ENCODE measurements around the gene CLEC2B.
"Not testable (repeated sequence)": the region's sequence is repeated elsewhere in the genome, so short reads cannot be mapped to it uniquely, and the experiment has no call there.

The CLEC2B gene

GRCh38 chr12:9895215-9895971 is 26.2 kb upstream of the CLEC2B start:
- Histone ChIP-seq H3K36me3 (ENCODE audit: control insufficient read depth, insufficient read depth, low read length) (no peaks in the 10 kb centered on the region), H3K27me3 (ENCODE audit: control insufficient read depth, insufficient read depth, low read length) (no peaks in the 10 kb centered on the region), H3K9me3 (ENCODE audit: control insufficient read depth, insufficient read depth, low read length) (no peaks in the 10 kb centered on the region), H3K9ac (ENCODE audit: low read depth, low read length) (no peak overlapping the region), H3K4me3 (ENCODE audit: low read depth, low read length) (no peak overlapping the region), H3K4me1 (ENCODE audit: control insufficient read depth, insufficient read depth, low read length) (no peaks in the 10 kb centered on the region)

DNA sequence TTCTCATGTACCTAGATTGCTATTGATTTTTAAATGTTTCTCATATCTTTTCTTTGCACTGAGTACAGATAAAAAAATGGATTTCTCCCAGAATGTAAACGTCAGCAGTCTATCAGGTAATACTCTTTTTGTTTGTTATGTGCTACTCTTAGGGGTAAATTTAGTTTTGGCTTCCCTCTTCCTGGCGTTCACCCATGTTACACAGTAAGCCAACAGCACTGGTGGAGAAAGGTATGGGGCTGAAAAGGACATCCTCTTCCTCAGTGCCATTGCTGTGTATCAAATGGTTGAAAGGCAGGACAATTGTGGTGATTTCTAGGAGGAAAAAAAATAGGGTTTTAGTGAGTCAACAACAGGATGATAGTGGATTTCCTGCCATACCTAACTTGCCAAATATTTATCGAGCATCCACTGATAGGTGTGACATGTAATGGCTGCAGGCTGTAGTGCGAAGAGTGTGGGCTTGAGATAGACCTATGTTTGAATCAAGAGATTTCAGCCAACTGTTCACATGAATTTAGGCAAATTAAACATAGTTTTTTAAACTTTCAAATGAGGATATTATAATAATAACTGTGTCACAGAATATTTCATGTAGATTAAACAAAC is 19.6 kb upstream of the CLEC2B start:
- H3K9me3 ChIP-seq (ENCODE audit: control insufficient read depth, insufficient read depth, low read length): no peaks in the 10 kb centered on the region
- H3K36me3 ChIP-seq (ENCODE audit: control insufficient read depth, insufficient read depth, low read length): no peaks in the 10 kb centered on the region

DNA sequence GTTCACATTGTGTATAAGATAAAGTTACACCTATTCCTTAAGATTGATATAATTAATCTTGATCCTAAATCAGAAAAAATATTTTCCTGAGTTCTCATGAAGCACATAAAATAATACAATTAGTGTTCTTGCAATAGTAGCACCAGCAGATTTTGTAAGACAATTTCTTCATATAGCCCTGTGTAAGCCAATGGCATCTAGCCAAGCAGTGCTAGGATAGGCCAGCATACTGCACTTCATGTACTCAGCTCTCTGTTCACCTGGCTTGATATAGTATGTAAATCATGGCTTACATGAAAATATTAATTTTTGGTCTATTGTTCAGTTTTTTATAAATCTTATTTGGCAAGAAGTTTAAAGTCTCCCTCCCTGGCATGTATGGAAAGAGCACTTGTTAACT is 14.0 kb upstream of the CLEC2B start:
- no peaks in the 10 kb centered on the region for H3K36me3 ChIP-seq (ENCODE audit: control insufficient read depth, insufficient read depth, low read length)
- H3K9ac ChIP-seq (ENCODE audit: low read depth, low read length): no peak overlapping the region

More for the DNA sequence above, 19.6 kb upstream of the CLEC2B start:
- no peaks in the 10 kb centered on the region for H3K27me3 ChIP-seq (ENCODE audit: control insufficient read depth, insufficient read depth, low read length)
- H3K4me1 ChIP-seq (ENCODE audit: control insufficient read depth, insufficient read depth, low read length): no peaks in the 10 kb centered on the region
- H3K9ac ChIP-seq (ENCODE audit: low read depth, low read length): no peak overlapping the region
- H3K4me3 ChIP-seq (ENCODE audit: low read depth, low read length): no peak overlapping the region

DNA sequence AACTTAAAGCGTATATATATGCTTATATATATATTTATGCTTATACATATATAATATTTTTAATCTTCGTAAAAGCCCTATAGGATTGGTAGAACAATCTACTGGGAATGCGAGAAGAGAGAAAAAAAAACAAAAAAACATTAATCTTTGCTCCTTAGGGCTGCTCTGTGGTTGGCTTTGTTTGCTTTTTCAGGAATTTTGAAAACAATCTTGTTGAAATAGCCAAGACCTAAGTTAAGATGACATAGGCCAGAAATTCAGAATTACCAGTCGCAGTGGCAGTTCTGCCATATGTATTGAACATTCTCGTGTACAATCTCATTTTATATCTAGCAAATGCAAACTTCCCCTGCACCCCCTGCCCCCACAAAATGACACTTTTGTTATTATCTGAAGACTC is 12.8 kb upstream of the CLEC2B start:
- Histone ChIP-seq H3K27me3 (ENCODE audit: control insufficient read depth, insufficient read depth, low read length) (no peaks in the 10 kb centered on the region), H3K9me3 (ENCODE audit: control insufficient read depth, insufficient read depth, low read length) (no peaks in the 10 kb centered on the region), H3K4me1 (ENCODE audit: control insufficient read depth, insufficient read depth, low read length) (peaks cover 6% of the 10 kb centered on the region), H3K4me3 (ENCODE audit: low read depth, low read length) (no peak overlapping the region), H3K9ac (ENCODE audit: low read depth, low read length) (no peak overlapping the region), H3K36me3 (ENCODE audit: control insufficient read depth, insufficient read depth, low read length) (no peaks in the 10 kb centered on the region)

More for the DNA sequence above, 14.0 kb upstream of the CLEC2B start:
- Histone ChIP-seq H3K4me3 (ENCODE audit: low read depth, low read length) (no peak overlapping the region), H3K4me1 (ENCODE audit: control insufficient read depth, insufficient read depth, low read length) (peaks cover 6% of the 10 kb centered on the region), H3K27me3 (ENCODE audit: control insufficient read depth, insufficient read depth, low read length) (no peaks in the 10 kb centered on the region), H3K9me3 (ENCODE audit: control insufficient read depth, insufficient read depth, low read length) (no peaks in the 10 kb centered on the region)

- no peak within 1 kb of the TSS for H3K4me3 ChIP-seq (ENCODE audit: low read depth, low read length)
- H3K36me3 ChIP-seq (ENCODE audit: control insufficient read depth, insufficient read depth, low read length): no peaks in the 10 kb centered on the region
- H3K27me3 ChIP-seq (ENCODE audit: control insufficient read depth, insufficient read depth, low read length): no peaks in the 10 kb centered on the region
- peaks cover 6% of the 10 kb centered on the region for H3K4me1 ChIP-seq (ENCODE audit: control insufficient read depth, insufficient read depth, low read length)
- H3K9ac ChIP-seq (ENCODE audit: low read depth, low read length): no peak within 1 kb of the TSS
- no peaks in the 10 kb centered on the region for H3K9me3 ChIP-seq (ENCODE audit: control insufficient read depth, insufficient read depth, low read length)
These were observed 12.1 kb upstream of the CLEC2B start, which contains the start of gene KLRF2 for GRCh38 chr12:9881246-9881645. Gene KLRF2, plus strand, starts transcription at chr12:9881489. Its CDS starts 107 bp downstream, at chr12:9881596.

GRCh38 chr12:9880532-9881078 is 11.5 kb upstream of the CLEC2B start:
- Histone ChIP-seq H3K36me3 (ENCODE audit: control insufficient read depth, insufficient read depth, low read length) (no peaks in the 10 kb centered on the region), H3K27me3 (ENCODE audit: control insufficient read depth, insufficient read depth, low read length) (no peaks in the 10 kb centered on the region), H3K4me3 (ENCODE audit: low read depth, low read length) (no peak overlapping the region), H3K4me1 (ENCODE audit: control insufficient read depth, insufficient read depth, low read length) (peaks cover 6% of the 10 kb centered on the region), H3K9me3 (ENCODE audit: control insufficient read depth, insufficient read depth, low read length) (no peaks in the 10 kb centered on the region), H3K9ac (ENCODE audit: low read depth, low read length) (no peak overlapping the region)

GRCh38 chr12:9876120-9876519 is 7.0 kb upstream of the CLEC2B start:
- H3K9ac ChIP-seq (ENCODE audit: low read depth, low read length); H3K27me3 ChIP-seq (ENCODE audit: control insufficient read depth, insufficient read depth, low read length); H3K4me3 ChIP-seq (ENCODE audit: low read depth, low read length); H3K4me1 ChIP-seq (ENCODE audit: control insufficient read depth, insufficient read depth, low read length); H3K36me3 ChIP-seq (ENCODE audit: control insufficient read depth, insufficient read depth, low read length); H3K9me3 ChIP-seq (ENCODE audit: control insufficient read depth, insufficient read depth, low read length): not testable (repeated sequence)

DNA sequence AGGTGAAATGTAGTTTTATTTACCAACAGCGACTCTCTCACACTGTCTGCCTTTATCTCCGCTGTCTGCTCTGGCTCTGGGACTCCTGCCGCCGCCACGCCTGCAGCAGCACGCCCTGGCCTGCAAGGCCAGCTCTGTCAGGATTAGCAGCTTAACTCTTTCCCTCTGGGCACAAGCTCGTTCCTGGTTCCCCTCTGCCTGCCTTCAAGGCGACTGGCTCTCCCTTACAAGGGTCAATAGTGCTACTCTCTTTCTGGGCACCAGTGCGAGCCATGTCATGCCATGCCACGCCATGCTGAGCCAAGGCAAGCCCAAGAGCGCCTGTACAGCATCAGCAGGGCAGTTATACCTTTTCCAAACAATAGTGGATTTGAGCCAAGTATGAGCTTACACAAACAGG is 3.6 kb upstream of the CLEC2B start:
- Histone ChIP-seq H3K4me3 (ENCODE audit: low read depth, low read length) (no peak overlapping the region), H3K9ac (ENCODE audit: low read depth, low read length) (no peak overlapping the region), H3K36me3 (ENCODE audit: control insufficient read depth, insufficient read depth, low read length) (no peaks in the 10 kb centered on the region), H3K4me1 (ENCODE audit: control insufficient read depth, insufficient read depth, low read length) (peaks cover 9% of the 10 kb centered on the region), H3K27me3 (ENCODE audit: control insufficient read depth, insufficient read depth, low read length) (no peaks in the 10 kb centered on the region), H3K9me3 (ENCODE audit: control insufficient read depth, insufficient read depth, low read length) (no peaks in the 10 kb centered on the region)

DNA sequence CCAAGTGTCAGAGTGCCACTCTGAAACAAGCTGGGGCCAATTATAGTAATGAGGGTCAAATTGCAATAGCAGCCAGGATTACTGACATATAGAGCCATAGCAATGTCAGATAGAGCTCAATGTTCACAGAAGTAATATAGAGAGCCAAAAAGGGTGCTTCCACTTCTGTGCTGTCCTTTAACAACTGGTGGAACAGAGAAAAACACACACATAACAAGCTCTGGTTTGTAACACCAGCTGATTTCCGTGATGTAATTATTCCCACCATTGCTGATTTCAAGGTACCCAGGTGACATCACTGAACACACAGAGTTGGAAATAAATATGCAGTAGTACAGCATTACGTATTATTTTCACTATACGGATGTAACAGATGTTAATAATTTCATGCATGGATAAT is 3.0 kb upstream of the CLEC2B start:
- Histone ChIP-seq H3K36me3 (ENCODE audit: control insufficient read depth, insufficient read depth, low read length) (no peaks in the 10 kb centered on the region), H3K9ac (ENCODE audit: low read depth, low read length) (no peak overlapping the region), H3K9me3 (ENCODE audit: control insufficient read depth, insufficient read depth, low read length) (no peaks in the 10 kb centered on the region), H3K4me3 (ENCODE audit: low read depth, low read length) (no peak overlapping the region), H3K27me3 (ENCODE audit: control insufficient read depth, insufficient read depth, low read length) (no peaks in the 10 kb centered on the region), H3K4me1 (ENCODE audit: control insufficient read depth, insufficient read depth, low read length) (peaks cover 9% of the 10 kb centered on the region)

DNA sequence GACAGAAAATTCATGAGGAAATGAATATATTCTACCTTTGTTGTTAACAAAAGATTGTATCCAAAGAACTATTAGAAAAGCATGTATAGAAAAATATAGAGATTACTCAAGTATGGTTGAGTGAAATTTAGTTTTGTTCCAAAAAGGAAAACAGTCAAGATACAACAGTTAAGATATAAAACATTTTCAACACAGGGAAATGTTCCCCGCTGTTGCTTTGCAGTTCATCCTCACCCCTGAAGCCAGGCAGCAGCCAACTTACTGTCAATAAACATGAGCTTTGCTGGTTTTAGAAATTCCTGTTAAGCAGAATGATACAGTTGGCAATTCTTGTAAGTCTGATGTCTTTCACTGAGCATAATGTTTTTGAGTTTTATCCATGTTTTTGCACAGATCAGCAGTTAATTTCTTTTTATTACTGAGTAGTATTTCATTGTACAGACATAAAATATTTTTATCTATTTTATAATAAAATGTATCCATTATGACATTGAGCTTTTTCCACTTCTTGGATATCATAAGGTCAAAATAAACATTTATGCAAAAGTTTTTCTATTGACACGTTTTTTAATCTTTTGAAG is 1.2 kb upstream of the CLEC2B start:
- H3K9ac ChIP-seq (ENCODE audit: low read depth, low read length): no peak overlapping the region
- no peak overlapping the region for H3K4me3 ChIP-seq (ENCODE audit: low read depth, low read length)
- peaks cover 9% of the 10 kb centered on the region for H3K4me1 ChIP-seq (ENCODE audit: control insufficient read depth, insufficient read depth, low read length)
- H3K9me3 ChIP-seq (ENCODE audit: control insufficient read depth, insufficient read depth, low read length): no peaks in the 10 kb centered on the region
- H3K27me3 ChIP-seq (ENCODE audit: control insufficient read depth, insufficient read depth, low read length): no peaks in the 10 kb centered on the region
- no peaks in the 10 kb centered on the region for H3K36me3 ChIP-seq (ENCODE audit: control insufficient read depth, insufficient read depth, low read length)

DNA sequence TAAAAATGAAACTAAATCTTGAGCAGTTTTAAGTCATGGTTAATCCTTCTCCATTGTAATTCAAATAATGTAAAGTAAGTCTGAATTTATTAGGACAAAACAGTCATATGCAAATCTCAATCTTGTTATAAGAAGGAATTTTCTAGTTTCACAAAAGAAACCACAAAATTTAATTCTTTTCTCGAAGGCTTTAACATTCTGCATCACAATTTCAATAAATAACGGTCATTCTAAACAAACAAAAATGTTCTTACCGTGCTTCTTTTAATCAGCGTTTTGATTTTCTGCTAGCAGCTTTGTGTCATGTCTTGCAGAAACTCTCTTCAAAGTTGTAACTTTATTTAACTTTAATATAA is 225 bp downstream of the CLEC2B start:
- Histone ChIP-seq H3K36me3 (ENCODE audit: control insufficient read depth, insufficient read depth, low read length) (no peaks in the 10 kb centered on the region), H3K4me1 (ENCODE audit: control insufficient read depth, insufficient read depth, low read length) (peaks cover 9% of the 10 kb centered on the region), H3K9ac (ENCODE audit: low read depth, low read length) (no peak overlapping the region), H3K27me3 (ENCODE audit: control insufficient read depth, insufficient read depth, low read length) (no peaks in the 10 kb centered on the region), H3K4me3 (ENCODE audit: low read depth, low read length) (no peak overlapping the region), H3K9me3 (ENCODE audit: control insufficient read depth, insufficient read depth, low read length) (no peaks in the 10 kb centered on the region)

Measured in iPS-15b (cell line).